Naive thymus-derived CD8-positive, alpha-beta T cell (primary cell): Measurements from ENCODE around the gene LCA5. TPM values are rescaled to one million over a fixed set of nuclear protein-coding genes. Genes with fewer than 3 reads are reported as not detected.
A peak's percentile ranks its signal among the peaks of the same experiment; 100 is the strongest.

ENCODE experiments used
- ATAC-seq, 2 donors: fragments of 150-1000 bp; cut with Tn5 transposase in 1 of 2; sonication (Bioruptor Pico), chemical (Tn5 transposase) in 1 of 2; 1 replicate in 1 of 2; 2 replicates in 1 of 2; pipeline ENCODE4 v1.10.0; 2021; ENCODE audit warnings: mild to moderate bottlenecking in 2 of 2, moderate library complexity in 2 of 2
- POLR2A ChIA-PET: fragments of 350-600 bp; sonication (Branson Sonifier 250); formaldehyde crosslinking; loops from one replicate; lab custom pipeline; 2021; ENCODE audit warnings: antibody characterized with exemption; lab: Charles Lee
- DNase-seq, 10 donors: peaks; one replicate each; pipeline versions ENCODE4 v3.0.0 to v3.0.0-alpha.2; 2020 to 2022
- H3K27ac Mint-ChIP-seq, 10 donors: one replicate each; pipeline ENCODE4 v1.8.0; 2020 to 2022; ENCODE audit warnings: mild to moderate bottlenecking in 10 of 10, mixed read lengths in 10 of 10, moderate library complexity in 4 of 10, inconsistent platforms in 1 of 10
- H3K27me3 Mint-ChIP-seq, 5 donors: one replicate each; pipeline ENCODE4 v1.8.0; 2021 to 2022; ENCODE audit warnings: mixed read lengths in 5 of 5
- H3K36me3 Mint-ChIP-seq, 3 donors: one replicate each; pipeline ENCODE4 v1.8.0; 2020 to 2022; ENCODE audit warnings: mixed read lengths in 3 of 3, mild to moderate bottlenecking in 2 of 3, inconsistent platforms in 1 of 3
- H3K4me1 Mint-ChIP-seq, 4 donors: one replicate each; pipeline ENCODE4 v1.8.0; 2021 to 2022; ENCODE audit warnings: mixed read lengths in 4 of 4
- H3K4me3 Mint-ChIP-seq, 10 donors: one replicate each; pipeline ENCODE4 v1.8.0; 2020 to 2022; ENCODE audit warnings: mild to moderate bottlenecking in 10 of 10, mixed read lengths in 10 of 10, moderate library complexity in 6 of 10, inconsistent platforms in 1 of 10
- H3K9me3 Mint-ChIP-seq, 9 donors: one replicate each; pipeline ENCODE4 v1.8.0; 2020 to 2022; ENCODE audit warnings: mixed read lengths in 9 of 9, mild to moderate bottlenecking in 3 of 9, inconsistent platforms in 1 of 9, moderate library complexity in 1 of 9
- polyA plus RNA-seq, 3 donors: library from polyadenylated mRNA; unstranded; fragments of 300-500 nt; fragmentation: Illumina TruSeq; gene quantifications; one replicate each; pipeline ENCODE4 v1.2.3, GENCODE V29; 2021
- total RNA-seq, 8 experiments: library from RNA in 2 of 8; stranded (reverse) in 2 of 8; gene quantifications; one replicate each; pipeline ENCODE4 v1.2.3 and lab custom pipeline; 2021 to 2026

Gene LCA5
- total and polyA plus RNA-seq, 5 experiments from 2014 or later = 0.05 to 0.78 (median 0.32) TPM

- Mint-ChIP-seq H3K27ac (no peak overlapping the region), H3K4me1 (no peaks in the 10 kb centered on the region), H3K9me3 (no peaks in the 10 kb centered on the region), H3K36me3 (no peaks in the 10 kb centered on the region), H3K4me3 (no peak overlapping the region), H3K27me3 (no peaks in the 10 kb centered on the region)
- DNase-seq (no peak), ATAC-seq (no peak)
- POLR2A ChIA-PET = no interaction called here
These were observed 42.0 kb downstream of the LCA5 start for GRCh38 chr6:79495246-79495645.

- Mint-ChIP-seq H3K27me3 (no peaks in the 10 kb centered on the region), H3K4me3 (no peak overlapping the region), H3K9me3 (no peaks in the 10 kb centered on the region), H3K27ac (no peak overlapping the region), H3K36me3 (no peaks in the 10 kb centered on the region), H3K4me1 (no peaks in the 10 kb centered on the region)
- POLR2A ChIA-PET = no interaction called here
- ATAC-seq (no peak), DNase-seq (no peak)
These were observed 42.4 kb downstream of the LCA5 start for GRCh38 chr6:79494841-79495240.

GRCh38 chr6:79470728-79471127, 66.5 kb downstream of the LCA5 start:
- no peak overlapping the region for H3K4me3 Mint-ChIP-seq
- H3K9me3 Mint-ChIP-seq = peaks cover 0 to 9% (median 2%) of the 10 kb centered on the region in 9 donors
- no peaks in the 10 kb centered on the region for H3K36me3 Mint-ChIP-seq
- no peak for DNase-seq
- POLR2A ChIA-PET = no interaction called here
- no peak overlapping the region for H3K27ac Mint-ChIP-seq
- no peaks in the 10 kb centered on the region for H3K4me1 Mint-ChIP-seq
- peaks cover 4 to 19% (median 10%) of the 10 kb centered on the region in 5 donors for H3K27me3 Mint-ChIP-seq
- no peak for ATAC-seq

GRCh38 chr6:79469376-79470246, 67.6 kb downstream of the LCA5 start:
- H3K36me3 Mint-ChIP-seq = no peaks in the 10 kb centered on the region
- peaks cover 4 to 19% (median 10%) of the 10 kb centered on the region in 5 donors for H3K27me3 Mint-ChIP-seq
- ATAC-seq (no peak), DNase-seq (no peak)
- POLR2A ChIA-PET = no interaction called here
- peaks cover 0 to 9% (median 2%) of the 10 kb centered on the region in 9 donors for H3K9me3 Mint-ChIP-seq
- H3K27ac Mint-ChIP-seq = peak overlapping the region in 1 of 10 donors; percentile 31
- no peak overlapping the region for H3K4me3 Mint-ChIP-seq
- H3K4me1 Mint-ChIP-seq = no peaks in the 10 kb centered on the region

- H3K27ac Mint-ChIP-seq = no peak overlapping the region
- H3K9me3 Mint-ChIP-seq = peaks cover 0 to 3% (median 0%) of the 10 kb centered on the region in 9 donors
- H3K36me3 Mint-ChIP-seq = no peaks in the 10 kb centered on the region
- H3K4me1 Mint-ChIP-seq = no peaks in the 10 kb centered on the region
- H3K4me3 Mint-ChIP-seq = no peak overlapping the region
- no peak for DNase-seq
- peaks cover 4 to 19% (median 10%) of the 10 kb centered on the region in 5 donors for H3K27me3 Mint-ChIP-seq
- POLR2A ChIA-PET = no interaction called here
- ATAC-seq = no peak
These were observed 68.6 kb downstream of the LCA5 start for GRCh38 chr6:79468587-79468986.

GRCh38 chr6:79468116-79468515, 69.1 kb downstream of the LCA5 start:
- Mint-ChIP-seq H3K27ac (no peak overlapping the region), H3K27me3 (peaks cover 4 to 19% (median 10%) of the 10 kb centered on the region in 5 donors), H3K4me3 (no peak overlapping the region), H3K4me1 (no peaks in the 10 kb centered on the region), H3K9me3 (no peaks in the 10 kb centered on the region), H3K36me3 (no peaks in the 10 kb centered on the region)
- POLR2A ChIA-PET = no interaction called here
- DNase-seq = no peak
- no peak for ATAC-seq

- Mint-ChIP-seq H3K4me3 (no peak overlapping the region), H3K27me3 (peaks cover 4 to 19% (median 10%) of the 10 kb centered on the region in 5 donors), H3K36me3 (no peaks in the 10 kb centered on the region), H3K9me3 (no peaks in the 10 kb centered on the region), H3K4me1 (no peaks in the 10 kb centered on the region), H3K27ac (no peak overlapping the region)
- no peak for ATAC-seq
- POLR2A ChIA-PET = no interaction called here
- no peak for DNase-seq
These were observed 69.5 kb downstream of the LCA5 start for GRCh38 chr6:79467716-79468115.

GRCh38 chr6:79466207-79466834, 70.9 kb downstream of the LCA5 start:
- DNase-seq = peak in 1 of 10 donors; percentile 8
- H3K9me3 Mint-ChIP-seq = peaks cover 0 to 2% (median 0%) of the 10 kb centered on the region in 9 donors
- H3K4me1 Mint-ChIP-seq = no peaks in the 10 kb centered on the region
- ATAC-seq = no peak
- peaks cover 2 to 28% (median 14%) of the 10 kb centered on the region in 5 donors for H3K27me3 Mint-ChIP-seq
- no peak overlapping the region for H3K27ac Mint-ChIP-seq
- H3K4me3 Mint-ChIP-seq = no peak overlapping the region
- no peaks in the 10 kb centered on the region for H3K36me3 Mint-ChIP-seq
- POLR2A ChIA-PET = no interaction called here

- no peak overlapping the region for H3K4me3 Mint-ChIP-seq
- ATAC-seq (no peak), DNase-seq (no peak)
- no peaks in the 10 kb centered on the region for H3K36me3 Mint-ChIP-seq
- peaks cover 5 to 37% (median 20%) of the 10 kb centered on the region in 5 donors for H3K27me3 Mint-ChIP-seq
- POLR2A ChIA-PET = no interaction called here
- peaks cover 0 to 2% (median 0%) of the 10 kb centered on the region in 9 donors for H3K9me3 Mint-ChIP-seq
- H3K27ac Mint-ChIP-seq = no peak overlapping the region
- H3K4me1 Mint-ChIP-seq = no peaks in the 10 kb centered on the region
These were observed 71.8 kb downstream of the LCA5 start for GRCh38 chr6:79465381-79465780.

- no peak for ATAC-seq
- POLR2A ChIA-PET = no interaction called here
These were observed 73.6 kb downstream of the LCA5 start for GRCh38 chr6:79463621-79464050.

GRCh38 chr6:79461205-79461604, 76.0 kb downstream of the LCA5 start:
- H3K36me3 Mint-ChIP-seq = no peaks in the 10 kb centered on the region
- POLR2A ChIA-PET = no interaction called here
- ATAC-seq = no peak
- H3K9me3 Mint-ChIP-seq = peaks cover 0 to 4% (median 0%) of the 10 kb centered on the region in 9 donors
- H3K4me1 Mint-ChIP-seq = no peaks in the 10 kb centered on the region
- DNase-seq = no peak
- no peak overlapping the region for H3K4me3 Mint-ChIP-seq
- peaks cover 3 to 26% (median 9%) of the 10 kb centered on the region in 5 donors for H3K27me3 Mint-ChIP-seq
- no peak overlapping the region for H3K27ac Mint-ChIP-seq

More at GRCh38 chr6:79463621-79464050, 73.6 kb downstream of the LCA5 start:
- Mint-ChIP-seq H3K4me1 (no peaks in the 10 kb centered on the region), H3K27me3 (peaks cover 3 to 29% (median 14%) of the 10 kb centered on the region in 5 donors), H3K4me3 (no peak overlapping the region), H3K9me3 (peaks cover 0 to 2% (median 0%) of the 10 kb centered on the region in 9 donors), H3K27ac (no peak overlapping the region), H3K36me3 (no peaks in the 10 kb centered on the region)
- DNase-seq = no peak

- POLR2A ChIA-PET = no interaction called here
- Mint-ChIP-seq H3K36me3 (no peaks in the 10 kb centered on the region), H3K27ac (no peak overlapping the region), H3K27me3 (peaks cover 0 to 22% (median 1%) of the 10 kb centered on the region in 5 donors), H3K9me3 (peaks cover 0 to 2% (median 0%) of the 10 kb centered on the region in 9 donors), H3K4me3 (no peak overlapping the region), H3K4me1 (no peaks in the 10 kb centered on the region)
- DNase-seq (no peak), ATAC-seq (no peak)
These were observed 81.8 kb downstream of the LCA5 start for GRCh38 chr6:79455446-79455845.

GRCh38 chr6:79453558-79454042, 83.6 kb downstream of the LCA5 start:
- Mint-ChIP-seq H3K4me3 (no peak overlapping the region), H3K9me3 (peaks cover 0 to 2% (median 0%) of the 10 kb centered on the region in 9 donors), H3K36me3 (no peaks in the 10 kb centered on the region), H3K27ac (no peak overlapping the region), H3K27me3 (peaks cover 0 to 14% (median 0%) of the 10 kb centered on the region in 5 donors), H3K4me1 (no peaks in the 10 kb centered on the region)
- DNase-seq = no peak
- POLR2A ChIA-PET = no interaction called here
- no peak for ATAC-seq
